Neural cell (in vitro differentiated cells): ENCODE results near the gene LIMS2. TPM values are rescaled to one million over a fixed set of nuclear protein-coding genes. Genes with fewer than 3 reads are reported as not detected.

ENCODE experiments used
- H2AFZ ChIP-seq: fragments of 200-600, 300-800 bp; sonication (generic), shearing (Covaris generic); 2 replicates; pipeline ENCODE4 v1.6.0; 2014; ENCODE audit warnings: low read depth, mild to moderate bottlenecking, antibody characterized with exemption, low read length, moderate library complexity
- H3F3A ChIP-seq: fragments of 200-600 bp; shearing (Covaris generic); 2 replicates; pipeline ENCODE4 v1.6.1; 2016; ENCODE audit warnings: mild to moderate bottlenecking, moderate library complexity, mixed read lengths, antibody characterized with exemption, low read length; ENCODE audit not compliant: insufficient read depth, poor library complexity, severe bottlenecking
- H3K27ac ChIP-seq: fragments of 200-600, 300-800 bp; sonication (generic), shearing (Covaris generic); 2 replicates; pipeline ENCODE4 v1.5.1; 2014; ENCODE audit warnings: mild to moderate bottlenecking, low read length, moderate library complexity
- H3K27me3 ChIP-seq: fragments of 300-800, 200-600 bp; sonication (generic), shearing (Covaris generic); 2 replicates; pipeline ENCODE4 v1.6.0; 2014; ENCODE audit warnings: mild to moderate bottlenecking, low read depth, low read length, moderate library complexity; ENCODE audit not compliant: insufficient read depth
- H3K36me3 ChIP-seq: fragments of 300-800, 200-600 bp; sonication (generic), shearing (Covaris generic); 2 replicates; pipeline ENCODE4 v1.5.1; 2014; ENCODE audit warnings: mild to moderate bottlenecking, antibody characterized with exemption, low read length, moderate library complexity; ENCODE audit not compliant: insufficient read depth
- H3K4me2 ChIP-seq: fragments of 300-800, 200-600 bp; sonication (generic), shearing (Covaris generic); 2 replicates; pipeline ENCODE4 v1.6.0; 2014; ENCODE audit warnings: mild to moderate bottlenecking, low read length
- H3K4me3 ChIP-seq: fragments of 300-800, 200-600 bp; sonication (generic), shearing (Covaris generic); 2 replicates; pipeline ENCODE4 v1.5.1; 2014; ENCODE audit warnings: mild to moderate bottlenecking, low read length, moderate library complexity
- H3K79me2 ChIP-seq: fragments of 200-600 bp; shearing (Covaris generic); replicated peaks from 2 replicates; pipeline ENCODE4 v1.6.0; 2014; ENCODE audit warnings: mild to moderate bottlenecking, low read length, moderate library complexity; ENCODE audit not compliant: insufficient read depth
- H3K9ac ChIP-seq: fragments of 300-800, 200-600 bp; sonication (generic), shearing (Covaris generic); 2 replicates; pipeline ENCODE4 v1.6.1; 2016; ENCODE audit warnings: mild to moderate bottlenecking, low read length, mixed read lengths
- H3K9me2 ChIP-seq: fragments of 200-600 bp; shearing (Covaris generic); 2 replicates; pipeline ENCODE4 v1.6.1; 2016; ENCODE audit warnings: mild to moderate bottlenecking, low read length, mixed read lengths; ENCODE audit not compliant: insufficient read depth
- H3K9me3 ChIP-seq: fragments of 200-600, 300-800 bp; sonication (generic), shearing (Covaris generic); 2 replicates; pipeline ENCODE4 v1.6.1; 2016; ENCODE audit warnings: mild to moderate bottlenecking, mixed run types, low read length, moderate library complexity, mixed read lengths
- H4K20me1 ChIP-seq: fragments of 200-600 bp; shearing (Covaris generic); 2 replicates; pipeline ENCODE4 v1.6.1; 2016; ENCODE audit warnings: mild to moderate bottlenecking, mixed run types; ENCODE audit not compliant: insufficient read depth
- CTCF ChIP-seq: fragments of 450-650 bp; IDR thresholded peaks from 2 replicates; pipeline ENCODE4 v1.5.1; 2014; ENCODE audit warnings: antibody characterized with exemption, mild to moderate bottlenecking, moderate library complexity; ENCODE audit not compliant: poor library complexity, severe bottlenecking
- EP300 ChIP-seq: fragments of 450-650 bp; conservative IDR thresholded peaks from 2 replicates; pipeline ENCODE4 v1.6.1; 2014; ENCODE audit warnings: antibody characterized with exemption, mild to moderate bottlenecking, moderate library complexity; ENCODE audit not compliant: poor library complexity, severe bottlenecking
- MXI1 ChIP-seq: fragments of 450-650 bp; conservative IDR thresholded peaks from 2 replicates; pipeline ENCODE4 v1.6.1; 2014; ENCODE audit warnings: antibody characterized with exemption, mild to moderate bottlenecking; ENCODE audit not compliant: poor library complexity, severe bottlenecking
- POLR2AphosphoS5 ChIP-seq: IDR thresholded peaks from 2 replicates; pipeline ENCODE4 v1.6.1; 2012
- RAD21 ChIP-seq: fragments of 450-650 bp; conservative IDR thresholded peaks from 2 replicates; pipeline ENCODE4 v1.6.1; 2014; ENCODE audit warnings: antibody characterized with exemption, mild to moderate bottlenecking, moderate library complexity
- REST ChIP-seq: IDR thresholded peaks from 2 replicates; pipeline ENCODE4 v1.6.1; 2012; ENCODE audit warnings: borderline replicate concordance
- SMC3 ChIP-seq: fragments of 450-650 bp; conservative IDR thresholded peaks from 2 replicates; pipeline ENCODE4 v1.6.1; 2014; ENCODE audit warnings: antibody characterized with exemption, mild to moderate bottlenecking, moderate library complexity; ENCODE audit not compliant: poor library complexity
- TAF1 ChIP-seq: IDR thresholded peaks from 2 replicates; pipeline ENCODE4 v1.6.1; 2012; ENCODE audit warnings: low read depth
- polyA plus RNA-seq: library from polyadenylated mRNA; depleted of rRNA; stranded (reverse); fragments of >200 nt; gene quantifications from 2 replicates; pipeline ENCODE4 v1.2.3, GENCODE V29; 2014

Gene LIMS2
- polyA plus RNA-seq, 1 donor from 2014 or later, result not detected

GRCh38 chr2:127594116-127594591 lies 81.2 kb downstream of the LIMS2 start:
- H3K27me3 ChIP-seq, result no peaks in the 10 kb centered on the region
- no peak overlapping the region for H3K4me3 ChIP-seq

GRCh38 chr2:127593228-127594115 lies 81.9 kb downstream of the LIMS2 start:
- no peaks in the 10 kb centered on the region for H3K9me2 ChIP-seq
- H3K79me2 ChIP-seq, result no peaks in the 10 kb centered on the region
- no peak overlapping the region for H3K4me2 ChIP-seq
- no peak overlapping the region for H2AFZ ChIP-seq
- no peak overlapping the region for H3K9ac ChIP-seq
- TF ChIP-seq SMC3 (no peak), CTCF (no peak), RAD21 (no peak), REST (no peak), TAF1 (no peak), MXI1 (no peak), POLR2AphosphoS5 (no peak), EP300 (no peak)
- no peaks in the 10 kb centered on the region for H3K27me3 ChIP-seq
- H3K36me3 ChIP-seq, result no peaks in the 10 kb centered on the region
- no peaks in the 10 kb centered on the region for H3F3A ChIP-seq
- no peaks in the 10 kb centered on the region for H3K9me3 ChIP-seq
- no peaks in the 10 kb centered on the region for H4K20me1 ChIP-seq
- no peak overlapping the region for H3K27ac ChIP-seq
- H3K4me3 ChIP-seq, result no peak overlapping the region

More at GRCh38 chr2:127594116-127594591, 81.2 kb downstream of the LIMS2 start:
- TF ChIP-seq RAD21 (no peak), POLR2AphosphoS5 (no peak), CTCF (no peak)
- no peaks in the 10 kb centered on the region for H3K36me3 ChIP-seq
- no peaks in the 10 kb centered on the region for H4K20me1 ChIP-seq
- no peaks in the 10 kb centered on the region for H3F3A ChIP-seq
- H3K27ac ChIP-seq, result no peak overlapping the region
- H2AFZ ChIP-seq, result no peak overlapping the region
- no peaks in the 10 kb centered on the region for H3K9me2 ChIP-seq
- no peaks in the 10 kb centered on the region for H3K9me3 ChIP-seq
- no peak overlapping the region for H3K4me2 ChIP-seq
- no peaks in the 10 kb centered on the region for H3K79me2 ChIP-seq
- H3K9ac ChIP-seq, result no peak overlapping the region
